Measurements from ENCODE around the gene IFI35.
A peak's percentile ranks its signal among the peaks of the same experiment; 100 is the strongest.
"Not testable (repeated sequence)": the region's sequence is repeated elsewhere in the genome, so short reads cannot be mapped to it uniquely, and the experiment has no call there.

IFI35 gene

GRCh38 chr17:42997984-42998938 lies 8.3 kb upstream of the IFI35 start, which contains the start of gene RPL27:
RPL27 (plus strand) TSS chr17:42998419; CDS start chr17:42998751, 332 bp downstream.
- DNase-seq, result peak; percentile 98

GRCh38 chr17:42999003-42999525 lies 7.5 kb upstream of the IFI35 start:
- DNase-seq, result no peak

GRCh38 chr17:43000894-43001293 lies 5.7 kb upstream of the IFI35 start:
- DNase-seq, result not testable (repeated sequence)

- no peak for DNase-seq
These were observed 2.9 kb upstream of the IFI35 start for GRCh38 chr17:43003542-43004172.

- no peak for DNase-seq
These were observed 4.2 kb downstream of the IFI35 start for GRCh38 chr17:43010667-43011308.

GRCh38 chr17:43011728-43012472 lies 5.3 kb downstream of the IFI35 start:
- DNase-seq, result no peak

- no peak for DNase-seq
These were observed 6.7 kb downstream of the IFI35 start for GRCh38 chr17:43013296-43013695.

- DNase-seq, result no peak
These were observed 7.5 kb downstream of the IFI35 start for GRCh38 chr17:43014020-43014648.

- DNase-seq, result no peak
These were observed 8.3 kb downstream of the IFI35 start for GRCh38 chr17:43014649-43015542.

- no peak for DNase-seq
These were observed 9.0 kb downstream of the IFI35 start for GRCh38 chr17:43015579-43015978.

GRCh38 chr17:43016216-43016615 lies 9.6 kb downstream of the IFI35 start:
- no peak for DNase-seq

GRCh38 chr17:43018008-43018853 lies 11.6 kb downstream of the IFI35 start:
- DNase-seq, result peak; percentile 11

- no peak for DNase-seq
These were observed 12.3 kb downstream of the IFI35 start for GRCh38 chr17:43018932-43019331.

GRCh38 chr17:43019418-43019817 lies 12.8 kb downstream of the IFI35 start:
- DNase-seq, result no peak

GRCh38 chr17:43020030-43020621 lies 13.5 kb downstream of the IFI35 start:
- DNase-seq, result no peak

GRCh38 chr17:43020789-43021740 lies 14.5 kb downstream of the IFI35 start:
- DNase-seq, result no peak

- DNase-seq, result peak; percentile 46
These were observed 15.3 kb downstream of the IFI35 start, which contains the start of gene VAT1 for GRCh38 chr17:43021741-43022512. VAT1 (minus strand) TSS chr17:43022385; CDS start chr17:43022322, 63 bp downstream.
